K562 (cell line): Measurements from ENCODE around the gene COL4A2. TPM values are rescaled to one million over a fixed set of nuclear protein-coding genes. Genes with fewer than 3 reads are reported as not detected.

Source experiments
- ATAC-seq: fragments of 200-7000 bp; cut with Tn5 transposase; 3 replicates; pipeline ENCODE4 v1.9.1; 2020; ENCODE audit warnings: moderate library complexity
- BruUV-seq: library from RNA; stranded (reverse); fragments of 400-500 nt; replicated peaks from 2 replicates; lab custom pipeline; 2021; lab: Mats Ljungman, UMichigan
- CTCF ChIA-PET: fragments of 300-600 bp; formaldehyde crosslinking; extraction: SDS; loops from one replicate; lab custom pipeline; 2021; ENCODE audit warnings: low intra/inter-chr PET ratio; lab: Yijun Ruan, JAX
- POLR2A ChIA-PET: fragments of 300-600, 350-650 bp; sonication (Branson Sonifier 250); formaldehyde crosslinking; extraction: SDS; loops from one replicate; lab custom pipeline; 2021; ENCODE audit warnings: antibody characterized with exemption, inconsistent platforms; lab: Yijun Ruan, JAX
- DNase-seq, 4 experiments: peaks; one replicate each; pipeline versions ENCODE4 v3.0.0 to v3.0.0-alpha.2; 2011 to 2018; ENCODE audit warnings: low spot score in 3 of 4, mixed read lengths in 3 of 4; ENCODE audit errors: extremely low read depth in 1 of 4
- FAIRE-seq: peaks from 2 replicates; lab custom pipeline; 2011; peaks lifted over from hg19 to GRCh38; lab: Jason Lieb, UNC
- H2AFZ ChIP-seq: 2 replicates; pipeline ENCODE4 v1.6.0; 2011; ENCODE audit warnings: low read depth, low read length, control low read depth, inconsistent platforms
- H3K27ac ChIP-seq: fragments of 200-600 bp; 3 replicates; pipeline ENCODE4 v1.8.0; 2011; ENCODE audit warnings: low read depth, mild to moderate bottlenecking, control low read depth, inconsistent platforms, low read length, moderate library complexity, mixed read lengths; ENCODE audit errors: extremely low read depth
- H3K27me3 ChIP-seq, 2 experiments: fragments of 300-600 bp in 1 of 2; 2 replicates in 1 of 2; 3 replicates in 1 of 2; pipeline versions ENCODE4 v1.6.0 to v1.8.0; 2011; ENCODE audit warnings: inconsistent platforms in 2 of 2, low read length in 2 of 2, mild to moderate bottlenecking in 1 of 2, mixed read lengths in 1 of 2, moderate library complexity in 1 of 2; ENCODE audit not compliant: control insufficient read depth in 2 of 2, insufficient read depth in 2 of 2
- H3K36me3 ChIP-seq: fragments of 300-600 bp; 3 replicates; pipeline ENCODE4 v1.8.0; 2011; ENCODE audit warnings: mild to moderate bottlenecking, low read length, inconsistent platforms; ENCODE audit not compliant: control insufficient read depth, insufficient read depth
- H3K4me1 ChIP-seq, 2 experiments: fragments of 200-600 bp in 1 of 2; replicated peaks in 1 of 2; 2 replicates in 1 of 2; 3 replicates in 1 of 2; pipeline versions ENCODE4 v1.5.1 to v1.8.0; 2011; ENCODE audit warnings: inconsistent platforms in 2 of 2, low read length in 2 of 2, mild to moderate bottlenecking in 1 of 2, mixed read lengths in 1 of 2, moderate library complexity in 1 of 2; ENCODE audit not compliant: control insufficient read depth in 2 of 2, insufficient read depth in 2 of 2
- H3K4me2 ChIP-seq: 2 replicates; pipeline ENCODE4 v1.6.1; 2011; ENCODE audit warnings: low read length, control low read depth, inconsistent platforms, mixed read lengths; ENCODE audit not compliant: insufficient read depth
- H3K4me3 ChIP-seq: fragments of 200-600 bp; sonication (generic), shearing (Covaris generic); 2 replicates; pipeline ENCODE4 v1.5.1; 2016; ENCODE audit warnings: control low read depth, inconsistent platforms
- H3K79me2 ChIP-seq: fragments of 200-600 bp; 3 replicates; pipeline ENCODE4 v1.8.0; 2011; ENCODE audit warnings: low read length, inconsistent platforms; ENCODE audit not compliant: control insufficient read depth, insufficient read depth
- H3K9ac ChIP-seq, 2 experiments: 2 replicates each; pipeline versions ENCODE4 v1.6.0 to v1.6.1; 2011; ENCODE audit warnings: low read depth in 2 of 2, low read length in 2 of 2, control low read depth in 1 of 2, inconsistent platforms in 1 of 2, mild to moderate bottlenecking in 1 of 2, mixed read lengths in 1 of 2; ENCODE audit not compliant: insufficient read depth in 1 of 2
- H3K9me1 ChIP-seq: one replicate; pipeline ENCODE4 v1.6.0; 2011; ENCODE audit warnings: inconsistent platforms, mild to moderate bottlenecking, low read length, moderate library complexity; ENCODE audit not compliant: control insufficient read depth, insufficient read depth
- H3K9me3 ChIP-seq: replicated peaks from 2 replicates; pipeline ENCODE4 v1.5.1; 2011; ENCODE audit warnings: low read depth, low read length, inconsistent platforms; ENCODE audit not compliant: control insufficient read depth, insufficient read depth
- H4K20me1 ChIP-seq: replicated peaks from 2 replicates; pipeline ENCODE4 v1.6.1; 2011; ENCODE audit warnings: low read length, inconsistent platforms, mixed read lengths; ENCODE audit not compliant: control insufficient read depth, insufficient read depth
- BRCA1 ChIP-seq, 2 experiments: fragments of 450-650 bp in 1 of 2; sonication (generic) in 1 of 2; formaldehyde crosslinking in 1 of 2; IDR thresholded peaks; 2 replicates each; pipeline versions ENCODE4 v1.5.0 to v1.6.1; 2017 to 2020; ENCODE audit warnings: mild to moderate bottlenecking in 1 of 2, missing genetic modification reagents in 1 of 2
- HCFC1 ChIP-seq: IDR thresholded peaks from 2 replicates; pipeline ENCODE4 v1.6.1; 2012; ENCODE audit warnings: low read depth, low read length, improper control_type of control experiment
- KLF13 ChIP-seq: fragments of 450-650 bp; IDR thresholded peaks from 2 replicates; pipeline ENCODE4 v1.6.1; 2016; ENCODE audit warnings: missing genetic modification characterization, low read depth, mild to moderate bottlenecking, missing compliant biosample characterization, moderate library complexity, borderline replicate concordance
- MAFK ChIP-seq: IDR thresholded peaks from 2 replicates; pipeline ENCODE4 v1.6.1; 2011; ENCODE audit warnings: low read length, improper control_type of control experiment
- ZNF41 ChIP-seq: fragments of 250-450 bp; sonication (Bioruptor Pico); conservative IDR thresholded peaks from 2 replicates; pipeline ENCODE4 v1.4.0; 2020; ENCODE audit warnings: mild to moderate bottlenecking
- ZNF583 ChIP-seq: fragments of 250-450 bp; sonication (Bioruptor Pico); IDR thresholded peaks from 2 replicates; pipeline ENCODE4 v1.4.0; 2020
- WGBS: fragments of 100-300 bp; shearing (Covaris generic); methylation state at CpG from one replicate; pipeline ENCODE4 v1.1.6; 2016; ENCODE audit warnings: low coverage, mixed read lengths; ENCODE audit not compliant: insufficient coverage; ENCODE audit errors: missing lambda C conversion rate; 5-methylcytosine and 5-hydroxymethylcytosine counted together
- in situ Hi-C: fragments of 300-500 bp; cut with MboI; formaldehyde crosslinking; loops from 4 replicates; pipeline ENCODE4 v1.15.0; 2018; ENCODE audit warnings: inconsistent platforms, mixed read lengths
- intact Hi-C: fragments of 100-400 bp; cut with micrococcal nuclease; formaldehyde crosslinking; loops from 2 replicates; pipeline ENCODE4 v1.14.2; 2022
- polyA plus RNA-seq, 8 experiments: library from polyadenylated mRNA; depleted of rRNA in 4 of 8; stranded (reverse) in 5 of 8; unstranded in 3 of 8; fragments of >200 nt; fragmentation: Nextera tagmentation in 2 of 8; fragmentation: Illumina TruSeq in 1 of 8; extraction: Ambion mirVana in 2 of 8; extraction: Trizol in 1 of 8; gene quantifications; 2 replicates each; pipeline versions ENCODE4 v1.2.1 to v1.2.3, GENCODE V29; 2011 to 2014; ENCODE audit warnings: inconsistent platforms in 1 of 8, missing spikeins in 1 of 8
- total RNA-seq, 7 experiments: library from RNA; depleted of rRNA in 6 of 7; stranded (reverse); fragments of >200 nt in 6 of 7; fragmentation: Illumina TruSeq in 2 of 7; extraction: Trizol in 2 of 7; gene quantifications; 2 replicates each; pipeline versions ENCODE4 v1.2.1 to v1.2.3, GENCODE V29; 2011 to 2021; ENCODE audit warnings: low replicate concordance in 1 of 7
- TF ChIP-seq, protein P1 (sequence below): fragments of 250-450 bp; sonication (Bioruptor Pico); IDR thresholded peaks from 2 replicates; pipeline ENCODE4 v1.8.0; 2022; ENCODE audit warnings: inconsistent platforms, mild to moderate bottlenecking, moderate library complexity, borderline replicate concordance

COL4A2 gene
- total and polyA plus RNA-seq, 9 of the 15 experiments (the other 6 are each of a cell fraction or from before 2014, with no cell fraction given), result 0.13 to 15.2 (median 8.1) TPM

DNA sequence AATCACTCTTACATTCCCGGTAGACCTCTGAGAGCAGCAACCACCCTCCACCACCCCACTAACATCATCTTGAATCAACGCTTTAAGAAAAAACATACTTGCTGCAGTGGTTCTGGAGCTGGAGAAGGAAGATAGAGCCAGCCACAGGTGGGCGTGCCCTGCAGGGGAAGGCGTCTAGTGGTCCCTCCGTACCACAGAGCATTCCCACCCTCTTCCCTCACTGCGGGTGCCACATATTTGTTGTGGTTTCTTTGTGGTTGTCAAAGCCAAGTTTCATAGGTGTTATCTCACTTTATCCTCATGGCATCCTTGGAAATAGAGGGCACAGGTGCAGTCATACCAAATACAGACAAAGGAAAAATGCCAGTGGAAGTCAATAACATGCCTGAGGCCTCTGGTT is 22.2 kb downstream of the COL4A2 start (continued):
- TF ChIP-seq, protein P1, sequence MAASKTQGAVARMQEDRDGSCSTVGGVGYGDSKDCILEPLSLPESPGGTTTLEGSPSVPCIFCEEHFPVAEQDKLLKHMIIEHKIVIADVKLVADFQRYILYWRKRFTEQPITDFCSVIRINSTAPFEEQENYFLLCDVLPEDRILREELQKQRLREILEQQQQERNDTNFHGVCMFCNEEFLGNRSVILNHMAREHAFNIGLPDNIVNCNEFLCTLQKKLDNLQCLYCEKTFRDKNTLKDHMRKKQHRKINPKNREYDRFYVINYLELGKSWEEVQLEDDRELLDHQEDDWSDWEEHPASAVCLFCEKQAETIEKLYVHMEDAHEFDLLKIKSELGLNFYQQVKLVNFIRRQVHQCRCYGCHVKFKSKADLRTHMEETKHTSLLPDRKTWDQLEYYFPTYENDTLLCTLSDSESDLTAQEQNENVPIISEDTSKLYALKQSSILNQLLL (CRISPR knock-in tag), result no peak
- TF ChIP-seq KLF13 (tag) (no peak), ZNF41 (CRISPR knock-in tag) (no peak), HCFC1 (no peak), BRCA1 (IDR thresholded peaks at IDR 0.05) (no peak), BRCA1 (CRISPR knock-in tag; IDR thresholded peaks at IDR 0.05) (no peak)

DNA sequence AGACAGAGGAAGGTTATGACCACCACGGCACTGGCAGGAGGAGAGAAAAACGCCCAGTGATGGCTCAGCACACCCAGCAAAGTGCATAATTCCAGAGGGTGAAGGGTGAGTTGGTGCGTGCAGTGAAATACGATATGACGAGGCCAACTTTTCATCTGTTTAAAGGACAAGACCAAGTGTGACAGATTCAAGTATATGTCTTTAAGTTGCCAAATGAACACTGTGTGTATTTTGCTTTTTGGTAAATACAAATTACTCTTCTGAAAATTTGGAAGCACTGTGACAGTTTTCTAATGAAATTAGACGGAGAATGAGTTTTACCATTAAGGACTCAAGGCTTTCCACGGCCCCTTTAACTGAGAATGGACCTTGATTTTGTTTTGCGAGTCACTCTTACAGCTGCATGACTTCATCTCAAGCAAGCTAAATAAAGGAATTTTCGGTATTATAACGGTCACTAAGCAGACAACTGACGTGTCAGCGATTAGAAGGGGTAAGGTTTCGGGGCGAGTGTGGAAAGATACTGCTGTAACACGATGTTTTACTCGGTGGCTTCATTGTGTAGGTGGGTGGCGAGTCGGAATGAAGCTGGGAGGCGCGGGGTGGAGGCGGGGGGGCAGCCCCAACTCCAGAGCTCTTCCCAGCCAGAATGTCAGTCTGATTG is 22.8 kb downstream of the COL4A2 start:
- FAIRE-seq (no peak), ATAC-seq (no peak), DNase-seq (no peak)
- Histone ChIP-seq H3K36me3 (no peaks in the 10 kb centered on the region), H3K27ac (no peak overlapping the region), H3K4me1 (no peaks in the 10 kb centered on the region), H2AFZ (no peak overlapping the region), H3K4me3 (no peak overlapping the region), H4K20me1 (no peaks in the 10 kb centered on the region), H3K79me2 (no peaks in the 10 kb centered on the region), H3K9me1 (no peaks in the 10 kb centered on the region), H3K9ac (no peak overlapping the region), H3K27me3 (peaks cover 0 to 33% of the 10 kb centered on the region in 2 experiments; a peak in 3 of 5 replicates), H3K9me3 (no peaks in the 10 kb centered on the region), H3K4me2 (no peak overlapping the region)
- intact Hi-C loops, result no loop called here
- POLR2A ChIA-PET, result no interaction called here
- WGBS, result 2% methylated on average over 12 of the region's 21 CpGs
- CTCF ChIA-PET, result no interaction called here
- TF ChIP-seq MAFK (no peak), ZNF583 (CRISPR knock-in tag) (no peak)
- no TSS peak for BruUV-seq
- in situ Hi-C loops, result no loop called here
